ENCODE measurements around the gene PTPRJ. TPM values are rescaled to one million over a fixed set of nuclear protein-coding genes. Genes with fewer than 3 reads are reported as not detected.

Gene PTPRJ
- total RNA-seq, 1 donor from 2014 or later, result 70.3 TPM

- no peak for DNase-seq (ENCODE audit: low spot score)
- no peaks in the 10 kb centered on the region for H3K9me3 Mint-ChIP-seq
- peaks cover 29% of the 10 kb centered on the region for H3K36me3 Mint-ChIP-seq (ENCODE audit: low read depth)
- intact Hi-C loops (cut with micrococcal nuclease), result loop anchor here (1.0 kb wide), 2 partner anchors 91 to 102 kb away; no protein-coding TSS in a partner anchor
- H3K4me3 Mint-ChIP-seq, result peak overlapping the region; percentile 54
- H3K4me1 Mint-ChIP-seq (ENCODE audit: low read depth), result peaks cover 75% of the 10 kb centered on the region
- no peaks in the 10 kb centered on the region for H3K27me3 Mint-ChIP-seq (ENCODE audit: insufficient read depth)
- H3K27ac Mint-ChIP-seq, result peak overlapping the region; percentile 88
These were observed 128.1 kb downstream of the PTPRJ start for GRCh38 chr11:48108231-48109045.

- intact Hi-C loops (cut with micrococcal nuclease), result loop anchor here (1.0 kb wide), 2 partner anchors 92 to 103 kb away; no protein-coding TSS in a partner anchor
- peak overlapping the region; percentile 54 for H3K4me3 Mint-ChIP-seq
- DNase-seq (ENCODE audit: low spot score), result no peak
- H3K36me3 Mint-ChIP-seq (ENCODE audit: low read depth), result peaks cover 26% of the 10 kb centered on the region
- peak overlapping the region; percentile 88 for H3K27ac Mint-ChIP-seq
- no peaks in the 10 kb centered on the region for H3K27me3 Mint-ChIP-seq (ENCODE audit: insufficient read depth)
- H3K4me1 Mint-ChIP-seq (ENCODE audit: low read depth), result peaks cover 68% of the 10 kb centered on the region
- H3K9me3 Mint-ChIP-seq, result no peaks in the 10 kb centered on the region
These were observed 128.8 kb downstream of the PTPRJ start for GRCh38 chr11:48109046-48109666.

DNA sequence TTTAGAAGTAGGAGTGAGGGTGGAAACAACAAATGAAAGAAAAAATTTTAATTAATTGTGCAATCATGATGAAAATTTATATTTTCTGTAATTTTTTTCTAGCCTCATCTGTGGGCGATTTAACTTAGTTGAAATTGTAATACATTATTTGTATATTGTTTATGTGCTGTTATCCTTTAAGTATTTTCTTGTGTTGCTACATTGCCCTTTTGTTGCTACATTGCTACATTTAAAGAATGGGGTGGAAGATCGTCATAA is 130.1 kb downstream of the PTPRJ start:
- no peak overlapping the region for H3K4me3 Mint-ChIP-seq

GRCh38 chr11:48111891-48112290 is 131.5 kb downstream of the PTPRJ start:
- H3K27ac Mint-ChIP-seq, result no peak overlapping the region
- no peaks in the 10 kb centered on the region for H3K27me3 Mint-ChIP-seq (ENCODE audit: insufficient read depth)
- no peak for DNase-seq (ENCODE audit: low spot score)
- H3K9me3 Mint-ChIP-seq, result peaks cover 21% of the 10 kb centered on the region
- no peak overlapping the region for H3K4me3 Mint-ChIP-seq
- intact Hi-C loops (cut with micrococcal nuclease), result loop anchor here (2.0 kb wide), 1 partner anchor 263 kb away; the partner anchor contains the start of gene NUP160
- H3K4me1 Mint-ChIP-seq (ENCODE audit: low read depth), result peaks cover 52% of the 10 kb centered on the region
- H3K36me3 Mint-ChIP-seq (ENCODE audit: low read depth), result peaks cover 45% of the 10 kb centered on the region

More for the DNA sequence above, 130.1 kb downstream of the PTPRJ start:
- intact Hi-C loops (cut with micrococcal nuclease), result loop anchor here (1.0 to 2.0 kb wide), 4 partner anchors 109 to 343 kb away; partner anchors contain the start of genes FNBP4 and NUP160
- H3K4me1 Mint-ChIP-seq (ENCODE audit: low read depth), result peaks cover 61% of the 10 kb centered on the region
- H3K9me3 Mint-ChIP-seq, result peaks cover 11% of the 10 kb centered on the region
- H3K36me3 Mint-ChIP-seq (ENCODE audit: low read depth), result peaks cover 38% of the 10 kb centered on the region
- no peak for DNase-seq (ENCODE audit: low spot score)
- no peak overlapping the region for H3K27ac Mint-ChIP-seq
- no peaks in the 10 kb centered on the region for H3K27me3 Mint-ChIP-seq (ENCODE audit: insufficient read depth)

- no peak overlapping the region for H3K27ac Mint-ChIP-seq
- peaks cover 53% of the 10 kb centered on the region for H3K36me3 Mint-ChIP-seq (ENCODE audit: low read depth)
- intact Hi-C loops (cut with micrococcal nuclease), result no loop called here
- H3K27me3 Mint-ChIP-seq (ENCODE audit: insufficient read depth), result no peaks in the 10 kb centered on the region
- peaks cover 23% of the 10 kb centered on the region for H3K4me1 Mint-ChIP-seq (ENCODE audit: low read depth)
- no peak for DNase-seq (ENCODE audit: low spot score)
- peaks cover 21% of the 10 kb centered on the region for H3K9me3 Mint-ChIP-seq
- no peak overlapping the region for H3K4me3 Mint-ChIP-seq
These were observed 134.4 kb downstream of the PTPRJ start for GRCh38 chr11:48114740-48115139.

GRCh38 chr11:48116437-48117228 is 136.3 kb downstream of the PTPRJ start:
- H3K27ac Mint-ChIP-seq, result no peak overlapping the region
- H3K4me3 Mint-ChIP-seq, result no peak overlapping the region
- H3K27me3 Mint-ChIP-seq (ENCODE audit: insufficient read depth), result no peaks in the 10 kb centered on the region
- intact Hi-C loops (cut with micrococcal nuclease), result no loop called here
- H3K9me3 Mint-ChIP-seq, result peaks cover 21% of the 10 kb centered on the region
- peaks cover 16% of the 10 kb centered on the region for H3K4me1 Mint-ChIP-seq (ENCODE audit: low read depth)
- DNase-seq (ENCODE audit: low spot score), result no peak
- peaks cover 63% of the 10 kb centered on the region for H3K36me3 Mint-ChIP-seq (ENCODE audit: low read depth)

DNA sequence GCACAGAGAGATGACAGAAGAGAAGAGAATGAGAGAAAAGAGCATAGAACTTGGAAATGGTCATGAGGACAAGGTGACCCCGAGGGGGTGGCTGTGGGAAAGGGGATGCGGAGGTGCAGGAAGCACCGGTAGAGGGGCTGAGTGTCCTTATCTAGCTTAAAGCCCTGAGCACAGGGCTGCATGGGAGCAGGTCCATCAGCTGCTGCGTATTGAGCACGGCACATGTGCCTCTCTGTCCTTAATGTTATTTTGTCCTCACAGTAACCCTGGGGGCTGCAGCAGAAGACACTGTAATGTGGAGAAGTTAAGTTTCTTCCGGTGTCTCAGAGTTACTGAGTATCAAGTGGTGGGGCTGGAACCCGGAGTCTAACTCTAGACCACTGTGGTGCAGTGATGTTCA is 141.9 kb downstream of the PTPRJ start:
- intact Hi-C loops (cut with micrococcal nuclease), result no loop called here
- Mint-ChIP-seq H3K4me3 (no peak overlapping the region), H3K36me3 (ENCODE audit: low read depth) (peaks cover 67% of the 10 kb centered on the region), H3K9me3 (no peaks in the 10 kb centered on the region), H3K4me1 (ENCODE audit: low read depth) (peaks cover 12% of the 10 kb centered on the region), H3K27ac (peak overlapping the region; percentile 61), H3K27me3 (ENCODE audit: insufficient read depth) (no peaks in the 10 kb centered on the region)
- DNase-seq (ENCODE audit: low spot score), result no peak

DNA sequence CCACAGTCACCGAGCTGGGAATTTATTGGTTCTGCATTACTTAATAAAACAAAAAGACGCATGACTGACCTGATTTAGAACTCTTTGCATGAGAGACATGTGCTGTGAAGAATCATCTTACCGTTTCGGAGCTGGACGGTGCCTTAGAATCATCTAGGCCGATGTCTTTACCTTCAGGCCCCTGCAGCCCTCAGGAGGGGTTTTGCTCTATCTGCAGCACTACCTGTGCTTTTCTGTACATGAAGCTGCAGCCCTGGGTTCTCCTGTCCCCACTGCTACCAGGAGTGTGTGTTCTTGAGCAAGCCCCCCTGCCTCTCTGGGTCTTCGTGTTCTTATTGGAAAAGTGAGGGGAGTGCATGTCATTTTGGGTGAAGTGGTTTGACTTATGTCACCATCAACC is 142.3 kb downstream of the PTPRJ start:
- no peak overlapping the region for H3K4me3 Mint-ChIP-seq
- peaks cover 69% of the 10 kb centered on the region for H3K36me3 Mint-ChIP-seq (ENCODE audit: low read depth)
- H3K4me1 Mint-ChIP-seq (ENCODE audit: low read depth), result peaks cover 12% of the 10 kb centered on the region
- no peaks in the 10 kb centered on the region for H3K27me3 Mint-ChIP-seq (ENCODE audit: insufficient read depth)
- intact Hi-C loops (cut with micrococcal nuclease), result no loop called here
- no peak overlapping the region for H3K27ac Mint-ChIP-seq
- DNase-seq (ENCODE audit: low spot score), result no peak
- no peaks in the 10 kb centered on the region for H3K9me3 Mint-ChIP-seq

GRCh38 chr11:48123254-48123875 is 143.0 kb downstream of the PTPRJ start:
- no peak for DNase-seq (ENCODE audit: low spot score)
- no peak overlapping the region for H3K4me3 Mint-ChIP-seq
- no peaks in the 10 kb centered on the region for H3K27me3 Mint-ChIP-seq (ENCODE audit: insufficient read depth)
- H3K36me3 Mint-ChIP-seq (ENCODE audit: low read depth), result peaks cover 71% of the 10 kb centered on the region
- H3K4me1 Mint-ChIP-seq (ENCODE audit: low read depth), result peaks cover 18% of the 10 kb centered on the region
- intact Hi-C loops (cut with micrococcal nuclease), result no loop called here
- no peak overlapping the region for H3K27ac Mint-ChIP-seq
- H3K9me3 Mint-ChIP-seq, result no peaks in the 10 kb centered on the region

DNA sequence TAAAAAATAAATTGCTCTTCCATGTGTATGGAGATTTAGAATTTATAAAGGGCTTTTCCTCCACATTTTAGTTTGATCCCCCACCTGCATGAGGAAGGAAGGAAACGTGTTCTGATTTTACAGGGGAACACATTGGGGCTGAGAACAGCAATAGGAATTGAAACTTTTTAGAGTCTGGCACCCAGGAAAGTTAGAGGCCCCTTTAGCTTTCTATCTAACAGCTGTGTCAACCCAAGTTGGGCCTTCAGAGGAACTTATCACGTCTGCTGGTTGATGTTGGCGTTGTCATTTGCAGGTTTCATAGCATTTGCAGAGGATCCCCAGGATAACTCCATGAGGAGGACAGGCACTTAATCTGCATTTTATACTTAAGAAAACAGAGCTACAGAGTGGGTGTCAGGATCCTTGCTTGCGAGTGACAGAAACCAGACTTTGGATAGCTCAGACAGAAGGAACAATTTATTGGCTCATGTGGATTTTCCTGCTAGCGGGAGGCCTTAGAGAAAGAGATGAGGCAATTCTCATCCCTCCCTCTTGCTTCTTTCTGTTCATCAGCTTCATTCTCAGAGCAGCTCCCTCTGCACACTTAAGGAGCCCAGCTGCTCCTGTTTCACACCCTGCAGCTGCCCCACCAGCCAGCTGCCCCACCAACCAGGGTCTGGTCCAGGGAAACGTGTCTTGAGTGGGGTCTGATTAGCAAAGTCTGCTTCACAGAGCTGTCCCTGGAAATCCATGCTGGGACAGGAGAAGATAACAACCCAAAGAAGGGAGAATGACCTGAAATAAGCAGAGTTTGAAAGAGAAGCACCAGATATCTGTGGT is 143.8 kb downstream of the PTPRJ start:
- Mint-ChIP-seq H3K27me3 (ENCODE audit: insufficient read depth) (no peaks in the 10 kb centered on the region), H3K4me3 (no peak overlapping the region), H3K27ac (no peak overlapping the region), H3K4me1 (ENCODE audit: low read depth) (peaks cover 23% of the 10 kb centered on the region), H3K9me3 (no peaks in the 10 kb centered on the region), H3K36me3 (ENCODE audit: low read depth) (peaks cover 72% of the 10 kb centered on the region)
- intact Hi-C loops (cut with micrococcal nuclease), result no loop called here
- DNase-seq (ENCODE audit: low spot score), result no peak

GRCh38 chr11:48124880-48125279 is 144.5 kb downstream of the PTPRJ start:
- no peak for DNase-seq (ENCODE audit: low spot score)
- Mint-ChIP-seq H3K27ac (peak overlapping the region; percentile 9), H3K36me3 (ENCODE audit: low read depth) (peaks cover 74% of the 10 kb centered on the region), H3K9me3 (no peaks in the 10 kb centered on the region), H3K4me1 (ENCODE audit: low read depth) (peaks cover 30% of the 10 kb centered on the region), H3K4me3 (no peak overlapping the region), H3K27me3 (ENCODE audit: insufficient read depth) (no peaks in the 10 kb centered on the region)
- intact Hi-C loops (cut with micrococcal nuclease), result no loop called here

- Mint-ChIP-seq H3K4me1 (ENCODE audit: low read depth) (peaks cover 36% of the 10 kb centered on the region), H3K27me3 (ENCODE audit: insufficient read depth) (no peaks in the 10 kb centered on the region), H3K4me3 (no peak overlapping the region), H3K36me3 (ENCODE audit: low read depth) (peaks cover 74% of the 10 kb centered on the region), H3K27ac (no peak overlapping the region), H3K9me3 (no peaks in the 10 kb centered on the region)
- DNase-seq (ENCODE audit: low spot score), result no peak
- intact Hi-C loops (cut with micrococcal nuclease), result no loop called here
These were observed 145.5 kb downstream of the PTPRJ start for GRCh38 chr11:48125866-48126265.

Measured in activated T-helper 1 cell treated with anti-CD3 and anti-CD28 coated beads, Interleukin-12 subunit alpha, Interleukin-12 subunit beta, Interleukin-2, Interleukin-4 antibody, amounts not matched to agents 30 ng/mL and 10 ng/mL and 1 ng/mL, durations not matched to agents 14 hours and 24 hours and 36 hours (primary cell).